Breast epithelium (tissue), 4 donors: ENCODE measurements around the gene SLC25A45. TPM values are rescaled to one million over a fixed set of nuclear protein-coding genes. Genes with fewer than 3 reads are reported as not detected.

Experiments used
- DNase-seq, 2 donors: peaks; one replicate each; pipeline ENCODE4 v3.0.0-alpha.2; 2019; ENCODE audit warnings: low spot score in 2 of 2
- H3K27ac ChIP-seq, 2 donors: fragments of 200-600 bp; sonication (generic) in 1 of 2; one replicate each; pipeline ENCODE4 v1.5.1; 2016 to 2019; ENCODE audit warnings: mild to moderate bottlenecking in 1 of 2
- H3K27me3 ChIP-seq, 2 donors: fragments of 200-600 bp; sonication (generic) in 1 of 2; one replicate each; pipeline versions ENCODE4 v1.5.1 to v1.6.0; 2017 to 2019; ENCODE audit warnings: control low read depth in 1 of 2, mild to moderate bottlenecking in 1 of 2
- H3K36me3 ChIP-seq: fragments of 200-600 bp; one replicate; pipeline ENCODE4 v1.5.1; 2019
- H3K4me1 ChIP-seq, 2 donors: fragments of 200-600 bp; sonication (generic); one replicate each; pipeline ENCODE4 v1.5.1; 2016 to 2019; ENCODE audit warnings: control low read depth in 1 of 2
- H3K4me3 ChIP-seq, 3 donors: fragments of 200-600 bp; sonication (generic); 1 replicate in 2 of 3; 2 replicates in 1 of 3; pipeline ENCODE4 v1.5.1; 2016 to 2019; ENCODE audit warnings: mild to moderate bottlenecking in 3 of 3, moderate library complexity in 2 of 3
- H3K9me3 ChIP-seq, 2 donors: fragments of 200-600 bp; sonication (generic) in 1 of 2; one replicate each; pipeline ENCODE4 v1.5.1; 2016 to 2019; ENCODE audit warnings: control low read depth in 1 of 2
- POLR2A ChIP-seq: fragments of 450-650 bp; IDR thresholded peaks from one replicate; pipeline ENCODE4 v1.6.1; 2016; ENCODE audit warnings: antibody characterized with exemption, mild to moderate bottlenecking, moderate library complexity
- POLR2AphosphoS5 ChIP-seq, 3 donors: sonication (generic); formaldehyde crosslinking; IDR thresholded peaks; one replicate each; pipeline ENCODE4 v1.6.1; 2017; ENCODE audit warnings: antibody characterized with exemption in 3 of 3
- intact Hi-C: fragments of 100-400 bp; cut with DNase I; formaldehyde crosslinking; loops from one replicate; pipeline ENCODE4 v1.15.1; 2023; ENCODE audit warnings: low total_unique reads
- total RNA-seq, 3 donors: library from RNA; depleted of rRNA; stranded (reverse); fragments of >200 nt; gene quantifications; one replicate each; pipeline ENCODE4 v1.1.0, GENCODE V29; 2016
- TF ChIP-seq, protein P1 (sequence below), 3 donors: fragments of 450-650 bp; IDR thresholded peaks; one replicate each; pipeline ENCODE4 v1.5.1; 2016 to 2017; ENCODE audit warnings: antibody characterized with exemption in 3 of 3, mild to moderate bottlenecking in 3 of 3, moderate library complexity in 3 of 3

SLC25A45 gene
- total RNA-seq, 3 donors from 2014 or later, result 5.4 to 9.1 (median 6.6) TPM

DNA sequence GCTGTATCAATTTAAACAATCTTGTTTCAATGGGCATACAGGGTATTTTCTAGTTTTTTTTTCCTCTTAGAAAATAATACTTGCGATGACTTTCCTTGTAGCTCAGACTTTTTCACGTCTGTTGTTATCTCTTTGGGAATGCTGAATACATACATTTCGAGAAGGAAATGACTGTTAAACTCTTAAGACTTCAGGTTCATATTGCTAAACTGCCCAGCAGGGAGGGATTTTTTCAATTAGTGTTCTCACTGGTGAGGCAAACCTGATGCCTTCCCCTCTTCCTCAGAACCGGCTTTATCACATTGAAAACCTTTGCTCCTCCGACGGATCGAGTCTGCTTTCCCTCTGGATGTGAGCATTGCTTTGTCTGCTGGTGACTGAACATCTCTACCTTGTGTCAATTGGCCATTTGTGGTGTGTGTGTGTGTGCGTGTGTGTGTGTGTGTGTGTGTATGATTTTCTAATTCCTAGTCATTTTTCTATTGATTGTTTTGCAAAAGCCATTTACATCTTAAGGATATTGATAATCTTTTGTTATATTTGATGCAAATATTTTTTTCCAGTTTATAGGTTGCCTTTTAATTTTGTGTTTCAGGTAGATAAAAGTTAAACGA lies 46.7 kb upstream of the SLC25A45 start:
- DNase-seq, result peak in 1 of 2 donors; percentile 49
- peak overlapping the region; percentile 93 to 96 (median 95) for H3K4me3 ChIP-seq
- no peaks in the 10 kb centered on the region for H3K36me3 ChIP-seq
- H3K27ac ChIP-seq, result peak overlapping the region; percentile 100
- H3K4me1 ChIP-seq, result peaks cover 0 to 4% of the 10 kb centered on the region in 2 donors
- intact Hi-C loops, result no loop called here
- peak; percentile 33 to 90 (median 59) for TF ChIP-seq POLR2AphosphoS5 (IDR thresholded peaks at IDR 0.05)
- TF ChIP-seq POLR2A, result peak; percentile 70
- TF ChIP-seq, protein P1, sequence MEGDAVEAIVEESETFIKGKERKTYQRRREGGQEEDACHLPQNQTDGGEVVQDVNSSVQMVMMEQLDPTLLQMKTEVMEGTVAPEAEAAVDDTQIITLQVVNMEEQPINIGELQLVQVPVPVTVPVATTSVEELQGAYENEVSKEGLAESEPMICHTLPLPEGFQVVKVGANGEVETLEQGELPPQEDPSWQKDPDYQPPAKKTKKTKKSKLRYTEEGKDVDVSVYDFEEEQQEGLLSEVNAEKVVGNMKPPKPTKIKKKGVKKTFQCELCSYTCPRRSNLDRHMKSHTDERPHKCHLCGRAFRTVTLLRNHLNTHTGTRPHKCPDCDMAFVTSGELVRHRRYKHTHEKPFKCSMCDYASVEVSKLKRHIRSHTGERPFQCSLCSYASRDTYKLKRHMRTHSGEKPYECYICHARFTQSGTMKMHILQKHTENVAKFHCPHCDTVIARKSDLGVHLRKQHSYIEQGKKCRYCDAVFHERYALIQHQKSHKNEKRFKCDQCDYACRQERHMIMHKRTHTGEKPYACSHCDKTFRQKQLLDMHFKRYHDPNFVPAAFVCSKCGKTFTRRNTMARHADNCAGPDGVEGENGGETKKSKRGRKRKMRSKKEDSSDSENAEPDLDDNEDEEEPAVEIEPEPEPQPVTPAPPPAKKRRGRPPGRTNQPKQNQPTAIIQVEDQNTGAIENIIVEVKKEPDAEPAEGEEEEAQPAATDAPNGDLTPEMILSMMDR (IDR thresholded peaks at IDR 0.05), result peak in 1 of 3 donors; percentile 27
- no peaks in the 10 kb centered on the region for H3K9me3 ChIP-seq
- H3K27me3 ChIP-seq, result no peaks in the 10 kb centered on the region

DNA sequence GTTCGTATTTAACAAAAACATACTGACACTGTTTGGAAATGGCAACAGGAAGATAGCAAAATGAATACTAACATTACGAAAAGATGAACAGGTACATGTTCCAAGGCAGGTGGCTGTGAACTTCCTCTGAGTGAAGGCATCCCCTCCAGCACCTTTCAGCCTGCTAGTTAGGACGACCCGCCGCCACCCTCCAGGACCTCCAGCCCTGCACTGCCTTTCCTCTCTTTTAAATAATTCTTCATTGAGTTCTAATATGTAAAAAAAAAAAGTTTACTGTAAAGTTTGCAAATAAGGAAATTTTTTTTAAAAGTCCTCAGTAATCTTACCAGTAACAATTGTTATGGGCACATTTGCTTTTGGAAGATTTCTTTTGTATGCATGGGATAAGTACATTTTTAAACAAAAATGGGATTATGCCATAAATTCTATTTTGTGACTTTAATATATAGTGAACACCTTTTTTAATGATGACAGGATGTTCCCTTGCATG lies 46.2 kb upstream of the SLC25A45 start:
- Histone ChIP-seq H3K9me3 (no peaks in the 10 kb centered on the region), H3K4me1 (peaks cover 0 to 4% of the 10 kb centered on the region in 2 donors), H3K36me3 (no peaks in the 10 kb centered on the region), H3K27me3 (no peaks in the 10 kb centered on the region), H3K4me3 (peak overlapping the region; percentile 93 to 96 (median 95)), H3K27ac (peak overlapping the region; percentile 100)
- DNase-seq, result peak in 1 of 2 donors; percentile 58
- intact Hi-C loops, result no loop called here
- TF ChIP-seq, protein P1 (IDR thresholded peaks at IDR 0.05), result no peak
- TF ChIP-seq POLR2A, result peak; percentile 45
- TF ChIP-seq POLR2AphosphoS5 (IDR thresholded peaks at IDR 0.05), result peak in 1 of 3 donors; percentile 58

DNA sequence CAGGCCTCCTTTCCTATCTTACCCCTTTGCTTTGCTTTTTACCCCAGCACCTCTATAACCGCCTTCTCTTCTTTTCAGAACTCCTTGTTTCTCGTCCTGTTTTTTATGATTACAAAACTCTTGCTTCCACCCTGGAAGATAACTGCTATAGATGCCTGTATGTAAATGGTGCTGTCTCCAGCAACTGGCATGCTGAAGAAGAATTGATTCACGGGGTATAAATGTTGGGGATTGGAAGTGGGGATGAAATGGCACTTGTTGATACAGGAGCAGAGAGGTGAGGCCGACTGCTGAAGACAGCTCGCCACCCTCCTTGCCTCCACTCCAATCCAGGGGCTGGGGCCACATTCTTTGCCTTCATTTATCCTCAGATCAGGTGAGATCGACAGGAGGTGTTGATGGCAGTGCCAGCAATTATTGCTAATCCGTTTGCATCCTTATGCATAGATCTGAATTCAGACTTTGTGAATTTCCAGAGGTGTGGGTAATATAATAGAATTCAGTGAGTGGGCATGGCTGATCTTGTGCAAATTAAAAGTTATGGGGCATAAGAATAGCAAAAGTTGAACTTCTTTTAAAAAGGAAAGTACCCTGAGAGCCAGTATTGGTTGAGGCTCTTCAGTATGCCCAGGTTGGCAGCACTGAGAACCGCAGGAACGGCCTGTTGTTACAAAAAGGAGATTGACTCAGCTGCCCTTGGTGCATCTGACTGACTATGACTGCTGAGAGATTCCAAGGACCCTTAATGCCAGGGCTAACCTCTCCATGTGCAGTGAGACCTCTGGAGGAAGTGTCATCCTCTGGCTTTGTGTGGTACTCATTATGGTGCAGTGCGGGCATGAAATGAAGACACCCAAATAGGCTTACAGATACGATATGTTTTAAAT lies 45.5 kb upstream of the SLC25A45 start:
- Histone ChIP-seq H3K4me1 (peaks cover 0 to 4% of the 10 kb centered on the region in 2 donors), H3K27ac (peak overlapping the region; percentile 100), H3K27me3 (no peaks in the 10 kb centered on the region), H3K36me3 (no peaks in the 10 kb centered on the region), H3K4me3 (peak overlapping the region; percentile 93 to 96 (median 95)), H3K9me3 (no peaks in the 10 kb centered on the region)
- peak; percentile 51 to 64 for DNase-seq
- intact Hi-C loops, result no loop called here
- peak; percentile 58 to 87 (median 58) for TF ChIP-seq POLR2AphosphoS5 (IDR thresholded peaks at IDR 0.05)
- TF ChIP-seq, protein P1 (IDR thresholded peaks at IDR 0.05), result no peak
- no peak for TF ChIP-seq POLR2A

DNA sequence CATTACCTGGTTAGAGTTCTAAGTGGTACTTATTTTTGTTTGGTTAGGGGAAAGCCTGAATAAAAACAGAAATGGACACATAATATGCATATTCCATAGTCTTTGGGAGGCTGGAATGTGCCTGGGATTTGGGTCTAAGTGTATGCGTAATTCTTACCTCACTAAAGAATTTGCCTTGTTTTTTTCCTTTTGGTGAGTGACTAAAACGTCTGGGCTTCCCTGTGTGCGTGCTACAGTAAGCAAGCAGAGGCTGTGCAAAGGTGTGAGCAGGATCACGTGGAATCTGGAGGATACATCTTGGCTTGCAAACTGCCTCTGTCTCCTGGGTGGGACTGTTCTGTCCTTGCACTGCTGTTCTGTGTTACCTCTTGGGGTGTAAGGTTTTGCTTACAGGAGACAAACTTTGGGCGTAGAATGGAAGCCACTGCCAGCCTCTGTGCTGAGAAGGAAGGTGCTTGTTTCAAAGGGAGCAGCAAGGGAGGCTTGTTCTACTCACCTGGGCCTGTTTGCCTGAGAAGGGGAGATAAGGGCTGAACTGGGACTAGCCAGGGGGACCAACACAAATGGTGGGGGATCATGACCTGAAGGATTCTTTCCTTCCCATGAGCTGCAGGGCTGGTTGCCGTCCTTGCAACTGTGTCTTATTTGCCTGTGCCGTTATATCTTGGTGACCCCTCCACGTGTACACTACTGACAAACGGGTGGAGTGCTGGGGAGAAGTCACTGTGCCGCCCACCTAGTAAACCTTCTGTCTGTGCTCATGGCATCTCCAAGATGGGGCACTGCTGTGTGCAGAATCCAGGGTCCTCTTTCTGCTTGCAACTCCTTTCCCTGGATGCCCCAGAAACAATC lies 44.6 kb upstream of the SLC25A45 start:
- peak; percentile 61 to 74 for DNase-seq
- TF ChIP-seq POLR2AphosphoS5 (IDR thresholded peaks at IDR 0.05) (peak; percentile 69 to 88 (median 86)), POLR2A (no peak)
- TF ChIP-seq, protein P1 (IDR thresholded peaks at IDR 0.05), result peak in 1 of 3 donors; percentile 7
- Histone ChIP-seq H3K4me3 (peak overlapping the region; percentile 93 to 96 (median 95)), H3K9me3 (no peaks in the 10 kb centered on the region), H3K27ac (peak overlapping the region; percentile 100), H3K27me3 (no peaks in the 10 kb centered on the region), H3K36me3 (no peaks in the 10 kb centered on the region), H3K4me1 (peaks cover 0 to 4% of the 10 kb centered on the region in 2 donors)
- intact Hi-C loops, result no loop called here
